ENCODE data around the gene RPS19BP1. TPM values are rescaled to one million over a fixed set of nuclear protein-coding genes. Genes with fewer than 3 reads are reported as not detected.

The RPS19BP1 gene
- total and polyA plus RNA-seq, 2 of the 8 experiments (the other 6 are each of a cell fraction or from before 2014, with no cell fraction given) = 77.9 to 97.9 TPM

DNA sequence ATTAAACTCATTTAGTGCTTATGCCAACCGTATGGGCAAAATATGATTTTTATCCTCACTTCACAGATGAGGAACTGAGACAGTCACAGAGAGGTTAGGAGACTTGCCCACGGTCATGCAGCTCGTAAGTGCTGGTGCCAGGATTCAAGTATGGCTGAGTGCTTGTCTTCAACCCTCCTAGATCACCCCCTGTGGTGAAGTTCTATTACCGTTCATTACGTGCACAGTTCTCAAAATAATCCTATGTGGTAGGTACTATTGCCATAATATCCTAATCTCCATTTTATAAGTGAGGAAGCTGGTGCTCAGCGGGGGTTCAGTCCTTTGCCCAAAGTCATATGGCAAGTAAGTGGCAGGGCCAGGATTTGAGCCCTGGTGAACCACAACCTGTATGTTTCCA, 28.9 kb downstream of the RPS19BP1 start:
- ChIA-PET CTCF (ENCODE audit: partially characterized antibody) (interaction anchor here (1.6 to 19.7 kb wide), 4 partner anchors 10 to 67 kb away, joined by 3 to 361 read pairs (median 152); partner anchors contain the start of gene RPS19BP1), POLR2A (ENCODE audit: partially characterized antibody) (interaction anchor here (0.6 to 4.6 kb wide), 3 partner anchors 17 to 40 kb away, joined by 3 to 42 read pairs (median 32); partner anchors contain the start of gene ATF4)
- H3K79me2 ChIP-seq (ENCODE audit: control insufficient read depth in 1 of 2, insufficient read depth in 2 of 2, low read length in 2 of 2) = peaks cover 5 to 13% of the 10 kb centered on the region in 2 experiments; a peak in 3 of 4 replicates
- peaks cover 5% of the 10 kb centered on the region for H3K23me2 ChIP-seq (ENCODE audit: low read depth, low read length)
- no peak overlapping the region for H2BK5ac ChIP-seq (ENCODE audit: low read depth, low read length)
- H2BK20ac ChIP-seq (ENCODE audit: low read length) = no peak overlapping the region
- peaks cover 3 to 9% (median 4%) of the 10 kb centered on the region in 4 experiments; a peak in 6 of 7 replicates for H3K4me1 ChIP-seq (replicated peaks in 1 of 4; ENCODE audit: control insufficient read depth in 3 of 4, insufficient read depth in 4 of 4, low read length in 3 of 4)
- H3K27me3 ChIP-seq (replicated peaks in 1 of 4; ENCODE audit: control insufficient read depth in 3 of 4, extremely low read depth in 1 of 4, insufficient read depth in 3 of 4, low read length in 3 of 4) = peaks cover 13 to 59% (median 45%) of the 10 kb centered on the region in 4 experiments
- H3K79me1 ChIP-seq (ENCODE audit: low read depth, low read length) = peaks cover 3% of the 10 kb centered on the region
- H3K4ac ChIP-seq (replicated peaks; ENCODE audit: insufficient read length, low read depth, low read length) = no peak overlapping the region
- H4K5ac ChIP-seq (ENCODE audit: insufficient read length, low read depth, low read length) = no peak overlapping the region
- no peak overlapping the region for H3K56ac ChIP-seq (replicated peaks; ENCODE audit: insufficient read length, low read depth, low read length)
- H3K36me3 ChIP-seq (ENCODE audit: control insufficient read depth in 2 of 4, insufficient read depth in 4 of 4, low read length in 3 of 4) = peaks cover 5 to 44% (median 25%) of the 10 kb centered on the region in 4 experiments
- no peak overlapping the region for H2AK5ac ChIP-seq (ENCODE audit: low read depth, low read length)
- no peak overlapping the region for H2BK15ac ChIP-seq (ENCODE audit: low read length)
- no peak overlapping the region for H2BK120ac ChIP-seq (replicated peaks; ENCODE audit: low read depth, low read length)
- DNase-seq (ENCODE audit: low read depth in 1 of 2, low spot score in 2 of 2) (no peak), FAIRE-seq (no peak)
- H2BK12ac ChIP-seq (ENCODE audit: low read depth, low read length) = no peak overlapping the region
- no peak overlapping the region for H3K23ac ChIP-seq (ENCODE audit: insufficient read length)
- no peak overlapping the region for H3K27ac ChIP-seq (ENCODE audit: low read depth, low read length)
- no peak overlapping the region for H3K18ac ChIP-seq (ENCODE audit: extremely low read depth, low read length)
- H3K4me3 ChIP-seq (ENCODE audit: extremely low read depth in 1 of 4, insufficient read depth in 2 of 4, low read depth in 3 of 4, low read length in 4 of 4) = peak overlapping the region in 1 of 4 experiments; percentile 88; a peak in 1 of 8 replicates
- no peak overlapping the region for H3K14ac ChIP-seq (ENCODE audit: insufficient read length)
- H3K9me3 ChIP-seq (ENCODE audit: insufficient read depth in 2 of 2, low read depth in 1 of 2, low read length in 1 of 2) = no peaks in the 10 kb centered on the region
- no peak overlapping the region for H2AFZ ChIP-seq (ENCODE audit: low read length)
- H4K8ac ChIP-seq (ENCODE audit: extremely low read depth, insufficient read depth, low read length) = no peak overlapping the region
- H3K4me2 ChIP-seq (ENCODE audit: insufficient read depth in 1 of 2, low read depth in 2 of 2, low read length in 2 of 2) = peak overlapping the region; percentile 77 to 86; a peak in 2 of 4 replicates
- WGBS, 2 experiments (ENCODE audit: extremely low coverage in 1 of 2, insufficient coverage in 1 of 2, insufficient read length in 1 of 2, insufficient replicate concordance in 2 of 2, low coverage in 1 of 2, low lambda C conversion rate in 2 of 2, missing lambda C conversion rate in 1 of 2) = 89% methylated on average over 6 of the region's 6 CpGs; no CpG with 5 or more reads in 1 of the 2 experiments
- H4K20me1 ChIP-seq (replicated peaks in 1 of 2; ENCODE audit: control insufficient read depth in 1 of 2, insufficient read depth in 2 of 2, low read length in 2 of 2) = peaks cover 25 to 38% of the 10 kb centered on the region in 2 experiments
- H3K9ac ChIP-seq (replicated peaks in 1 of 4; ENCODE audit: extremely low read depth in 1 of 4, low read depth in 3 of 4, low read length in 3 of 4) = no peak overlapping the region
- no peak overlapping the region for H4K91ac ChIP-seq (replicated peaks; ENCODE audit: insufficient read length, low read length)
- TF ChIP-seq HDAC2 (IDR thresholded peaks at IDR 0.05; ENCODE audit: borderline replicate concordance in 1 of 2, low read depth in 2 of 2, low read length in 2 of 2) = no peak
- no peak for TF ChIP-seq TCF12 (IDR thresholded peaks at IDR 0.05; ENCODE audit: low read depth, low read length)
- TF ChIP-seq SAP30 (IDR thresholded peaks at IDR 0.05; ENCODE audit: insufficient read depth, insufficient replicate concordance, low read length) = no peak
- no peak for TF ChIP-seq KDM1A (IDR thresholded peaks at IDR 0.05; ENCODE audit: borderline replicate concordance, low read length)
- no peak for TF ChIP-seq RFX5 (IDR thresholded peaks at IDR 0.05; ENCODE audit: borderline replicate concordance, low read depth, low read length)
- TF ChIP-seq RBBP5 (IDR thresholded peaks at IDR 0.05; ENCODE audit: borderline replicate concordance, low read depth, low read length) = no peak
- no peak for TF ChIP-seq ZNF274 (IDR thresholded peaks at IDR 0.05; ENCODE audit: borderline replicate concordance, extremely low read depth, low read length)
- no peak for TF ChIP-seq ASH2L (IDR thresholded peaks at IDR 0.05; ENCODE audit: low read length)
- no peak for TF ChIP-seq POU5F1 (IDR thresholded peaks at IDR 0.05; ENCODE audit: low read depth, low read length)
- no peak for TF ChIP-seq SUZ12 (IDR thresholded peaks at IDR 0.05; ENCODE audit: low read length)
- no peak for TF ChIP-seq MAFK (IDR thresholded peaks at IDR 0.05; ENCODE audit: low read depth, low read length)
- no peak for TF ChIP-seq CEBPB (IDR thresholded peaks at IDR 0.05; ENCODE audit: low read depth, low read length)
- TF ChIP-seq TAF7 (optimal IDR thresholded peaks at IDR 0.05; ENCODE audit: borderline replicate concordance, low read depth, low read length) = no peak
- no peak for TF ChIP-seq SP4 (IDR thresholded peaks at IDR 0.05; ENCODE audit: low read length)
